ENCODE results near the gene CFAP157.
A peak's percentile ranks its signal among the peaks of the same experiment; 100 is the strongest.

CFAP157 gene

DNA sequence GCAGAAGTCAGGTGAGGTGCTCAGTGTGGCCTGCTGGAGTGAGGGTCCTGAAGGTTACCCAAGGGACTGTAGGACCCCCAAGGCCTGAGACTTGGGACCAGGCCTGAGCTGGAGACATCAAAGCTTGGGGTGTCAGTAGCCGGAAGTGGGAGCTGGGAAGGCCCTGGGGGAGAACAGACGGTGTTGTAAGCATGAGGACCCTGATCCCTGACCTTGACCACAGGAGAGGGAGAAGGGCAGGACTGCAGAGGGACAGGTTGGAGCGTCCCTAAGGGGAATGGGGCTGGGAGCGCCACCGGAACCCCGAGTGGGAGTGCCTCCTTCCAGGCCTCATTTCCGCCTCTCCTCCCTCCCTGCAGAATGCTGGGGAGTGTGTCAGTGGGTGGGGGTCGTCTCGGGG is 9.6 kb downstream of the CFAP157 start:
- no peak for DNase-seq

DNA sequence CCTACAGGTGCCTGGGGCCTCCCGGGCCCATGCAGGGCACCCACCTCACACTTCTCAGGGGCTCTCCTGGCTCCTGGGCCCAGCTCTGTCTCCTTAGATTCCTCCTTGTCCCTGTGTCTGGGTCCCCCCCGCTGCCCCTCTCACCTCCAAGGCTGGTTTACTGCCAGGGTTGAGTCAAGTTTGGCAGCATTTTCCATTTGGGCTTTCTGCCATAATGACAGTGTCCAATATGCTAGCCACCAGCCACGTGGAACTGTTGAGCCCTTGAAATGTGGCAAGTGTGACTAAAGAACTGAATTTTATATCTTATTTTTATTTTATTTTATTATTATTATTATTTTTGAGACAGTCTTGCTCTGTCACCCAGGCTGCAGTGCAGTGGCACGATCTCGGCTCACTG is 11.0 kb downstream of the CFAP157 start:
- no peak for DNase-seq

DNA sequence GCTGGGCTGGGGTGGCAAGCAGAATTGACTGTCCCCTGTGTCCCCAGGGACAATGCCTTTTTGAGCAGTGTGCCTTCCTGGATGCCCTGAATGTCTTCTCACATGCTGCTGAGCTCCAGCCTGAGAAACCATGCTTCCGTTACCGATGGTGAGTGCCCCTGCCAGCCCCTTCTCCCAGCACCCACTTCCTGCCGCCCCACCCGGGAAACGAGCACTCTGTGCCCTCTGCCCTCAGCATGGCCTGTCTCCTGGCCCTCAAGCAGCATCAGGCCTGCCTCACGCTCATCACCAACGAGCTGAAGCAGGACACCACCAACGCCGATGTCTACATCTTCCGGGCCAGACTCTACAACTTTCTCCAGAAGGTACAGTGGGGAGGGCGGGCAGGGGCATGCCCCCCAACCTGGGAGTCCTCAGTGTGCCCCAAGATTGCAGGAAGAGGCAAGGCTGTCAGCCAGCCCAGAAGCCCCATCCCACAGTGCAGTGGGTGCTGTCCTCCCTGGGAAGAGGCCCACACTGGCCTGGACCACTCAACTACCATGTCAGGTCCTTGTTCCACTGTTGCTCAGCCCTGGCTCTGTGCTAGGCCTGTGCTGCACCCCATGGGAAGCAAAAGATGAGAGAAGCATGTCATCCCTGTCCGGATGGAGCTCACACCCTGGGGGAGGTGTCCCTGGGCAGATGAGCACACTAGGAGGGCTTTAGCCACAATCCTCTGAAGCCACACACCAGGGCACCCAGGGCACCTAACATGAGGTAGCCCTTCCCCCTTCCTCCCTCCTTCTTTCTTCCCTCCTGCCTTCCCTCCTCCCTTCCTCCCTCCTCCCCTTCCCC is 13.5 kb downstream of the CFAP157 start:
- DNase-seq, result no peak

- DNase-seq, result no peak
Observed at GRCh38 chr9:127720865-127721227, 14.1 kb downstream of the CFAP157 start.

DNA sequence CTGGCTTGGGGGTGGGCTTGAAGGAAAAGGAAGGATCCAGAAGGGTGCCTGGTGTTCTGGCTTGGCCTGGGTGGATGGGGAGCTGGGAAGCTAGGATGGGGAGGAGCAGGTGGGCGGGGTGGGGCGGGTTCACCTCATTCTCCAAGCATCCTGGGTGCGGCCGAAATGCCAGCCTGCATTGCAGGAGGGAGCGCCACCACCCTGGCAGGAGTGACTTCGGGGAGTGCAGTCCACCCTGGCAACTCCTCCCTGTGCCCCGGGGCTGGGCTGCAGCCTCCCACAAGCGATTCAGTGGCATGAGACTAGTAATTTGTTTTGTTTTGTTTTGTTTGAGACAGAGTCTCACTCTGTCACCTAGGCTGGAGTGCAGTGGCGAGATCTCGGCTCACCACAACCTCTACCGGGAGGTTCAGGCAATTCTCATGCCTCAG is 14.6 kb downstream of the CFAP157 start:
- no peak for DNase-seq

DNA sequence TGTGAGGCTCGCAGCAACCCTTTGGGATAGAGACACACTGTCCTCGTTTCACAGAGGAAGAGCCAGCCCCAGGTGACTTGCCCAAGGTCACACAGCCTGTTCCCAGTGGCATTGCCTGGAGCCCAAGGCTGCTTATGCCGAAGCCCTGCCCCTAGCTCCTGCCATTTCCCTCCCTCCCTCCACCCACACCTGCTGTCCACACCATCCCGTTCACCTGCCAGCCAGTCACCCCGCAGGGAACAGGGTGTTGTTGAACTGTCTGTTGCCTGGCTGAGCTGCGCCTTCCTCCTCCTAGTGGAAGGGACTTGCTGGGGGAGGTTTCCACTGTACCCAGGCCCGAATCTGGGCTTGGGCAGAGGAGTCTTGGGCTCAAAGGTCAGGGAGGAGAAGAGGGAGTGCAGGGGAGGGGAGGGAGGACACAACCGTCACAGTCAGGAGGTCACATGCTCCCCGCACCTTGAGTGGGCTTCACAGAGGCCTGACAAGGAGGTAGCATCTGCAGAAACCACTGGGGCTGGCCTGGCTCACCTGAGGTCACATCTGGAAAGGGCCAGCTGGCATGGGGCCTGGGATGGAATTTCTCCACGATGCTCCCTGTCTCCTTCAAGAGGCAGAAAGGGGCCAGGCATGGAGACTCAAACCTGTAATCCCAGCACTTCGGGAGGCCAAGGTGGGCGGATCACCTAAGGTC is 15.4 kb downstream of the CFAP157 start:
- DNase-seq, result no peak

DNA sequence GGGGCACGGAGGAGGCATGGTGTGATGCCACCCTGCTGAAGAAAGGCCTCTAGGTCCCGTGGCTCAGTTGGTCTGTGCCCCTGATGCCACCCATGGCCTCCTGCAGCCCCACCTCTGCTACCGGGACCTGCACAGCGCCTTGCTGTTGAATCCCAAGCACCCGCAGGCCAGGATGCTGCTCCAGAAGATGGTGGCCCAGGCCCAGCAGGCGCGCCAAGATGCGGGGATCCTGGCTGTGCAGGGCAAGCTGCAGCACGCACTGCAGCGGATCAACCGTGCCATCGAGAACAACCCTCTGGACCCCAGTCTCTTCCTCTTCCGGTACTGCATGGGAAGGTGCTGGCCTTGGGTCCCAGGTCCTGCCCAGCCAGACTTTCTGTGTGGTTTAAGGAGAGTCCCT is 16.2 kb downstream of the CFAP157 start:
- no peak for DNase-seq

- DNase-seq, result no peak
Observed at GRCh38 chr9:127723444-127723843, 16.7 kb downstream of the CFAP157 start.

DNA sequence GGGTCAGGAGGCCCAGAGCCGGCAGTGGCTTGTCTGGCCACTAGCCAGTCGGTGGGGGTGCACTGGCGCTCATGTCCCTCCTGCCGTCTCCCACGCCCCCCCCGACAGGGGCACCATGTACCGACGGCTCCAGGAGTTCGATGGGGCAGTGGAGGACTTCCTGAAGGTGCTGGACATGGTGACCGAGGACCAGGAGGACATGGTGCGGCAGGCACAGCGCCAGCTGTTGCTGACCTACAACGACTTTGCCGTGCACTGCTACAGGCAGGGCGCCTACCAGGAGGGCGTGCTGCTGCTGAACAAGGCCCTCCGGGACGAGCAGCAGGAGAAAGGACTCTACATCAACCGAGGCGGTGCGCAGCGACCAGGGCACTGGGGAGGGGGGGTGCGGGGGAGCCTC is 17.2 kb downstream of the CFAP157 start:
- DNase-seq, result no peak

DNA sequence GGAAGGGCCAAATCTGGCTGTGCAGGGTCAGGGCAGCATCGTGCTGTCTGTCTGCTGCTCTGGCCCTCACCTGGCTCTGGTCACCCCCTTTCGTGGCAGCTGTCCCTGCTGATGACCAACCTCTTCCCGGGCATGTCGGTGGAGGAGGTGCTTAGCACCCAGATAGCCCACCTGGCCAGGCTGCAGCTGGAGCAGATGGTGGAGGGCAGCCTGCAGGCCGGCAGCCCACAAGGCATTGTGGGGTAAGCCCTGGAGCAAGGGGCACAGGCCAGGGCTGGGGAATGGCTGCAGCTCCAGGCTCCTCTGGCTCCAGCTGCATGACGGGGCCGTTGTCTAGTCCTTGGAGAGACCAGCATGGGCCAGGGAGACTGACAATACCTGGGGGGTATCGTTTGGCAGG is 20.1 kb downstream of the CFAP157 start:
- no peak for DNase-seq

DNA sequence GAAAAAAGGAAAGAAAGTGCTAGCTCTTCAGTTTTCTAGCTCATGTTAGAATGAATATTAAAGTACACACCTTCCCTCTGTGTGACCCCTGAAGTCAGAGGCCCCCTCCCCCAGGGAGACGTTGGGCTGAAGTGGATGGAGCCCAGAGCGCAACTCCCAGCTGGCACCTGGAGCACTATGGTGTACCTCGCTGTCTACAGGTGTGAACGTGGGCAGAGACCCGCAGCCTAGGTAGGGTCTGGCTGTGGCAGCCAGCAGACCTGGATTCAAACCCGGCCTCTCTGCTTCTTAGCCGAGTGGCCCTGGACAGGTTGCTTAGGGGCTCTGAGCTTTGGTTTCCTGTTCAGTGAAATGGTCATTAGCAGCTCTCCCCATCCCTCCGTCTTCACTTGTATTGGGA is 22.0 kb downstream of the CFAP157 start:
- no peak for DNase-seq

DNA sequence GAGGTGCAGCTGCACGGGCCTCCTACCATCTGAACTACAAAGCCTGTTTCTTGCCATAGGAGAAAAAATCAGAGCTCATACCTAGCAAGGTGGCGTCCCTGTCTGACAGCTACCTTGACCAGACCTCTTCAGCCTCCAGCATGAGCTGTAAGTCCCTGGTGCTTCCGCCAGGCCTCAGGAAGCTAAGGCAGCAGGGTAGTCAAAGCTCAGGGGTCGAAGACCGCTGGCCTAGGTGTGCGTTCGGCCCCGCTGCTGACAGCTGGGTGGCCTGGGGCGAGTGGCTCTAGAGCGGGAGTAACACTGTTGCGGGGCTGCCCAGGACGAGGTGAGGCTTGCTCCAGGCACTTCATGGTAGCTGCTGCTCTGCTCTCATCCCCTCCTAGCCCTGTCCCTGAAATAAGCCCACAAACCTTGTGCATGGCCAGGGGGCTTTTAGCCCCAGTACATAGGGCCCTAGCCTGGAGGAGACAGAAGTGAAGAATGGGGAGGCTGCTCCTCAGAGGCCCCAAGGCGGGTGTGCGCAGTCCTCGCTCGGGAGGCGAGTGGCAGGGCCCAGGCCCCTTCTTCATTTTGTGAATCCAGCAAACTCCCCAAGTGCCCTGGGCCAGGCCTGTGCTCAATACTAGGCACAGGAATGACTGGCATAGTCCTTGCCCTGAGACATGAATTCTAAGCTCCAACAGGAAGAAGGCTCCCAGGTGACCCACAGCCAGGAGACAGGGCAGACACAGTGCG is 22.9 kb downstream of the CFAP157 start:
- DNase-seq, result no peak

GRCh38 chr9:127730262-127730661 is 23.5 kb downstream of the CFAP157 start:
- DNase-seq, result no peak

DNA sequence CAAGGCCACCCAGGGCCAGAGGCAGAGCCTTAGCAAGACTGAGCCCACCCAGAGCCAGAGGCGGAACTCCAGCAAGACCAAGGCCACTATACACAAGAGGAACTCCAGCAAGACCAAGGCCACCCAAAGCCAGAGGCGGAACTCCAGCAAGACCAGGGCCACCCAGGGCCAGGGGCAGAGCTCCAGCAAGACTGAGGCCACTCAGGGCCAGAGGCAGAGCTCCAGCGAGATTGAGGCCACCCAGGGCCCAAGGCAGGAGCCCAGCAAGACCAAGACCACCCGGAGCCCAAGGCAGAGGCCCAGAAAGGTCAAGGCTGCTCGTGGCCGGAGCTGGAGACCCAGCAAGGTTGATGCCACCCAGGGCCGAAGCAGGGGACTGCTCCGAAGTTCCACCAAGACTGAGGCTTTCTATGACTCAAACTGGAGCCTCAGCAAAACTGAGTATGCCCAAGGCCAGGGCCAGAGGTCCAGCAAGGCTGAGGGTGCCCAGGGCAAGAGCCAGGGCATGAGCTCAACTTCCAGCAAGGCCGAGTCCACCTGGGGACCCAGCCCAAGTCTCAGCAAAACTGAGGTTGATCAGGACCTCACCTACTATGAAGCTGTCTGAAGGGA is 24.1 kb downstream of the CFAP157 start:
- DNase-seq, result no peak

- no peak for DNase-seq
Observed at GRCh38 chr9:127731938-127732337, 25.1 kb downstream of the CFAP157 start.

DNA sequence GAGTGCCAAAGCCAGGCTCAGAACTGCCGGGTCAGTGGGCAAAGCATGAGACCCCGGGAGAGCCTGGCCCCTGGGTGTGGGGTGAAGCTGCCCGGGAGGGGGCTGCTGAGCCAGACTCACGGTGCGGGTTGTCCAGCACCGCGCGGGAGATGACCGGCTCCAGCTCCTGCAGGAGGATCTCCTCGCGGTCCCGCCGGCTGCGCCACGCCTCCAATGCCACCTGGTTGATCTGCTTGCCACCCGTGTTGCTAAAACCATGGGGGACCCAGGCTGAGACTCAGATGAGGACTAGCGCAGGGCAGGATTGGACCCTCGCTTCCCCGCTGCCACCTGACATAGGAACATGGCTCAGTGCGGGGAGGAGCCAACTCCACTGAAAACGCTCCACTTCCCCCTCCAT is 25.7 kb downstream of the CFAP157 start:
- DNase-seq, result no peak

DNA sequence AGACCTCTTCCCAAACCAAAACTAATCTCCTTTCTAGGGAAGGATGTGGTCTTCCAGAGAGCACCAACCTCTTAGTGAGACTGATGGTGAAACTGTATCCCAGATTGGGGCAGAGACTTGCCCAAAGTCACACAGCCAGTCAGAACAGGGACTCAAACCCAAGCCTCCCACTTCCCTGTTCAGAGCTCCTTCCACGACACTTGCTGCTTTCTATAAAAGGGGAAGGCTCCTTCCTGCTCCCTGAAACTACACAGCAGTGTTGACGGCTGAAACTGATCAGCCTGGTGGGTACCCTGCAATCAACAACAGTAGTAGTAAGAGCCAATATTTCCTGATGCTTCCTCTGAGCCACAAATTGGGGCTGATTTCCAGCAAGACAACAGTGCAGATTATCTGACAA is 26.8 kb downstream of the CFAP157 start:
- DNase-seq, result peak; percentile 41

GRCh38 chr9:127734247-127734746 is 27.5 kb downstream of the CFAP157 start:
- no peak for DNase-seq

GRCh38 chr9:127734747-127735529 is 28.1 kb downstream of the CFAP157 start, which contains the start of gene TOR2A:
Gene TOR2A, minus strand, starts transcription at chr9:127735294. Its CDS starts 24 bp downstream, at chr9:127735270.
- peak; percentile 97 for DNase-seq

- DNase-seq, result no peak
Observed at GRCh38 chr9:127735530-127736185, 28.9 kb downstream of the CFAP157 start.

DNA sequence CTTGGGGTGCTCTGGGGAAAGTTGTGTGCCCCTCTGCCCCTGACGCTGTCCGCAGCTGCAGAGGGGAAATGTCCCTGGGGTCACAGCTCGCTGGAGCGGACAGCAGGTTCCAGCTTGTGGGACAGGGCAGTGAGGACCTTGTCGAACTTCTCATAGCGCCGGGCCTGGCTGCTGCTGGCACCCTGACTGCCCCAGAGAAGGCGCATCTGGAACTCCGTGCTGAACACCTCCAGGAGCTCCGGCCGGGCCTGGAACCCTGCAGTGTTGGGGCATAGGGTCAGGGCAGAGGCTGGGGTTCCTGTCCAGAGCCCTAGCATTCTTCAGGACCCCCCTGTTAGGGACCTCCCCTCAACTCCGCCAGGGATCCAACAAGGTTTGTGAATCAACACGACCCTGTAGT is 31.9 kb downstream of the CFAP157 start:
- no peak for DNase-seq

All from inflammatory macrophage treated with lipopolysaccharide for 4 hours (primary cell).